Uterus (tissue), 4 donors: ENCODE measurements around the gene HLA-DPA1. TPM values are rescaled to one million over a fixed set of nuclear protein-coding genes. Genes with fewer than 3 reads are reported as not detected.

Experiments
- DNase-seq, 2 donors: peaks; one replicate each; pipeline ENCODE4 v3.0.0-alpha.2; 2019 to 2020
- H3K27ac ChIP-seq, 2 donors: fragments of 200-600 bp; sonication (generic); 1 replicate in 1 of 2; 2 replicates in 1 of 2; pipeline ENCODE4 v1.5.1; 2016 to 2018
- H3K27me3 ChIP-seq, 2 donors: fragments of 200-600 bp; sonication (generic); one replicate each; pipeline ENCODE4 v1.5.1; 2018 to 2019; ENCODE audit warnings: control low read depth in 1 of 2
- H3K36me3 ChIP-seq, 2 donors: fragments of 200-600 bp; sonication (generic); one replicate each; pipeline ENCODE4 v1.5.1; 2019; ENCODE audit warnings: control low read depth in 1 of 2
- H3K4me1 ChIP-seq, 2 donors: fragments of 200-600 bp; sonication (generic); one replicate each; pipeline ENCODE4 v1.5.1; 2018 to 2019; ENCODE audit warnings: control low read depth in 1 of 2
- H3K4me3 ChIP-seq, 2 donors: fragments of 200-600 bp; sonication (generic); 1 replicate in 1 of 2; 2 replicates in 1 of 2; pipeline ENCODE4 v1.5.1; 2018 to 2019; ENCODE audit warnings: mild to moderate bottlenecking in 1 of 2
- H3K9me3 ChIP-seq, 2 donors: fragments of 200-600 bp; sonication (generic); one replicate each; pipeline ENCODE4 v1.5.1; 2019; ENCODE audit warnings: control low read depth in 1 of 2
- CTCF ChIP-seq, 4 experiments: fragments of 200-600 bp in 2 of 4; fragments of 450-650 bp in 2 of 4; sonication (generic) in 2 of 4; IDR thresholded peaks; one replicate each; pipeline ENCODE4 v1.5.1; 2016 to 2019; ENCODE audit warnings: antibody characterized with exemption in 4 of 4, mild to moderate bottlenecking in 2 of 4, moderate library complexity in 1 of 4
- POLR2A ChIP-seq, 2 donors: fragments of 450-650 bp; IDR thresholded peaks; one replicate each; pipeline ENCODE4 v1.6.1; 2016; ENCODE audit warnings: antibody characterized with exemption in 2 of 2, mild to moderate bottlenecking in 1 of 2, moderate library complexity in 1 of 2
- intact Hi-C: fragments of 100-400 bp; cut with DNase I; formaldehyde crosslinking; loops from one replicate; pipeline ENCODE4 v1.15.1; 2023; ENCODE audit warnings: low total_unique reads
- total RNA-seq, 4 donors: library from RNA; depleted of rRNA in 3 of 4; stranded (reverse); fragments of >200 nt in 3 of 4; gene quantifications; one replicate each; pipeline versions ENCODE4 v1.1.0 to v1.2.4, GENCODE V29; 2014 to 2023
- donor health status: DM: yes; HTN: yes; CAD: no.

Gene HLA-DPA1
- total RNA-seq, 4 donors from 2014 or later = 48.0 to 187 (median 135) TPM

GRCh38 chr6:33116841-33117711, 43.6 kb upstream of the HLA-DPA1 start:
- peaks cover 5 to 29% of the 10 kb centered on the region in 2 donors for H3K27me3 ChIP-seq
- H3K4me1 ChIP-seq = no peaks in the 10 kb centered on the region
- H3K27ac ChIP-seq = no peak overlapping the region
- no peak for DNase-seq
- TF ChIP-seq POLR2A (IDR thresholded peaks at IDR 0.05) = no peak
- TF ChIP-seq CTCF (IDR thresholded peaks at IDR 0.05) = no peak
- H3K4me3 ChIP-seq = no peak overlapping the region
- H3K36me3 ChIP-seq = no peaks in the 10 kb centered on the region
- intact Hi-C loops = no loop called here
- H3K9me3 ChIP-seq = no peaks in the 10 kb centered on the region

- DNase-seq = no peak
- Histone ChIP-seq H3K27me3 (peaks cover 5 to 29% of the 10 kb centered on the region in 2 donors), H3K36me3 (no peaks in the 10 kb centered on the region), H3K4me3 (no peak overlapping the region), H3K9me3 (no peaks in the 10 kb centered on the region), H3K4me1 (no peaks in the 10 kb centered on the region), H3K27ac (no peak overlapping the region)
- intact Hi-C loops = no loop called here
- no peak for TF ChIP-seq CTCF (IDR thresholded peaks at IDR 0.05)
- TF ChIP-seq POLR2A (IDR thresholded peaks at IDR 0.05) = no peak
Observed at GRCh38 chr6:33116417-33116816, 43.0 kb upstream of the HLA-DPA1 start.

DNA sequence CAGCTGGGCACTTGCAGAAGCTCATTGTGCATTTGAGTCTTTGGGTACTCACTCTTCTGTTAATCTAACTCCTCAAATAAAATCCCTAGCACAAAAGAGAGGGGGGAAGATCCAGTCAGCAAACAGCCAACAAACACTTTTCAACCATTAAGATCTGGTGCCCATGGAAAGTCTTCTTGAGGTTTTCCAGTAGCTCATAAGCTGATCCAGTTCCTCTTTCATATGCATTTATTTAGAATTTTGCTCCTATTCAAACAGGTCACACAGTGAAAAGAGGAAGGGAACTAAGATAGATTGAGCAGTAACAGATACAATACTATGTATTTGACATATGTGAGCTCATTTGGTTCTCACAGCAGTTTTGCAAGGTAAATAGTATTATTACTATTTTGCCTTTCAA, 41.0 kb upstream of the HLA-DPA1 start:
- peaks cover 5 to 29% of the 10 kb centered on the region in 2 donors for H3K27me3 ChIP-seq
- H3K9me3 ChIP-seq = no peaks in the 10 kb centered on the region
- H3K27ac ChIP-seq = no peak overlapping the region
- no peaks in the 10 kb centered on the region for H3K4me1 ChIP-seq
- intact Hi-C loops = no loop called here
- DNase-seq = no peak
- no peaks in the 10 kb centered on the region for H3K36me3 ChIP-seq
- no peak overlapping the region for H3K4me3 ChIP-seq
- TF ChIP-seq POLR2A (IDR thresholded peaks at IDR 0.05) = no peak

GRCh38 chr6:33113755-33114154, 40.3 kb upstream of the HLA-DPA1 start:
- no peak for DNase-seq
- H3K4me1 ChIP-seq = no peaks in the 10 kb centered on the region
- H3K27me3 ChIP-seq = peaks cover 5 to 29% of the 10 kb centered on the region in 2 donors
- H3K27ac ChIP-seq = no peak overlapping the region
- intact Hi-C loops = no loop called here
- H3K4me3 ChIP-seq = no peak overlapping the region
- no peaks in the 10 kb centered on the region for H3K36me3 ChIP-seq
- H3K9me3 ChIP-seq = no peaks in the 10 kb centered on the region
- TF ChIP-seq POLR2A (IDR thresholded peaks at IDR 0.05) = no peak
- TF ChIP-seq CTCF (IDR thresholded peaks at IDR 0.05) = no peak

DNA sequence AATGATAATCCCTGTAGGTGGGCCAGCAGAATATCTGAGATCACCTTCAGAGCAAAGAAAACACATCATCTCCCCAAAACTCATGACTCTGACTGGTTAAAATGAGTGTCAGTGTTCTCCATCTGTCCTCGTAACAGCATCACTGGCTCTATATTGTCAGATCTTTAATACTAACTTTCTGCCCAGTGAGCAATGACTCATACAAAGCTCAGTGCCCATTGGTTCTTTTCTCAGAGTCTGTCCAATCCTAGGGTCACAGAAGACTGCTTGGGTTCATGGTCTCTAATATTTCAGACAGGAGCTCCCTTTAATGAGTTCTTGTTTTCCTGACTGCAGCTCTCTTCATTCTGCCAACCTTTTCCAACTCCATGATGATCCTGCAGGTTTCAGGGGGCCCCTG, 38.7 kb upstream of the HLA-DPA1 start:
- Histone ChIP-seq H3K36me3 (no peaks in the 10 kb centered on the region), H3K27me3 (peaks cover 4 to 21% of the 10 kb centered on the region in 2 donors)
- no peak for DNase-seq

More for the DNA sequence above, 38.7 kb upstream of the HLA-DPA1 start:
- intact Hi-C loops = no loop called here
- H3K4me3 ChIP-seq = no peak overlapping the region
- no peak overlapping the region for H3K27ac ChIP-seq
- H3K9me3 ChIP-seq = no peaks in the 10 kb centered on the region
- no peaks in the 10 kb centered on the region for H3K4me1 ChIP-seq
- no peak for TF ChIP-seq POLR2A (IDR thresholded peaks at IDR 0.05)
- no peak for TF ChIP-seq CTCF (IDR thresholded peaks at IDR 0.05)
